Muscle layer of duodenum (tissue), 2 donors: ENCODE data around the gene VKORC1.

Experiments
- H3K27ac ChIP-seq: one replicate; pipeline ENCODE4 v1.7.0; 2013; ENCODE audit warnings: mild to moderate bottlenecking, low read length
- H3K27me3 ChIP-seq: one replicate; pipeline ENCODE4 v1.7.0; 2013; ENCODE audit warnings: low read depth, mild to moderate bottlenecking, control low read depth, low read length
- H3K36me3 ChIP-seq, 2 donors: one replicate each; pipeline ENCODE4 v1.7.0; 2013; ENCODE audit warnings: low read length in 2 of 2, control low read depth in 1 of 2, mild to moderate bottlenecking in 1 of 2; ENCODE audit not compliant: insufficient read depth in 2 of 2, control insufficient read depth in 1 of 2
- H3K4me1 ChIP-seq, 2 donors: one replicate each; pipeline ENCODE4 v1.7.0; 2013; ENCODE audit warnings: low read length in 2 of 2, mild to moderate bottlenecking in 2 of 2, control low read depth in 1 of 2, moderate library complexity in 1 of 2; ENCODE audit not compliant: insufficient read depth in 2 of 2, control insufficient read depth in 1 of 2
- H3K4me3 ChIP-seq, 2 donors: one replicate each; pipeline ENCODE4 v1.7.0; 2013; ENCODE audit warnings: low read length in 2 of 2, low read depth in 1 of 2, mild to moderate bottlenecking in 1 of 2
- H3K9me3 ChIP-seq, 2 donors: one replicate each; pipeline ENCODE4 v1.7.0; 2013; ENCODE audit warnings: low read length in 2 of 2, control low read depth in 1 of 2, mild to moderate bottlenecking in 1 of 2; ENCODE audit not compliant: control insufficient read depth in 1 of 2
- donor health status: healthy.

The VKORC1 gene

DNA sequence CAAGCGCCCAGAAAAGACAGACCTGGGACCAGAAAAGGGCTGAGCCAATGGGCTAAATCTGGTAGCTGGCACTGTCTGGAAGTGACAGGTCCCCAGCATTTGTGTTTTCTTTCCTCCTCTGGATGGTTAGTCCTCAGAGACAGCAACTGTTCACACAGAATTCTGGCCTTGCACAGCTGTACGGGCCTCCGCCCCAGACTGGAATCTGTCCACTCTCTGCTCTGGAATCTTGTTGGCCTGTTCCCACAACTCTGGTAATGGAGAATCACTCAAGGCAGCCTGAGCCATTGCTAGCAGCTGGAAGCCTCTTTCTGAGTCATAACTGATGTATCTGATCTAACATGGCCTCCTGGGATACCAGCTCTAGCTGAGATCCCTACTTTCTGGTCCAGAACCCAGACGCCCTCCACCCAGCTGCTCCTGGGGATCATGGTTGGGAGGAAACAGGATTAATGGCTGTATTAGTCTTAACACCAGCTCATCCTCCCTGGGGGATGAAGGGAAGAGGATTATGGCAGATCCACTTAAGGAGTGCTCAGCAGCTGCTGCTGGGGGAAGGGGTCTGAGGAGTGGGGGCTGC, 29.6 kb downstream of the VKORC1 start:
- H3K27me3 ChIP-seq = no peaks in the 10 kb centered on the region
- H3K9me3 ChIP-seq = no peaks in the 10 kb centered on the region
- H3K36me3 ChIP-seq = peaks cover 0 to 30% of the 10 kb centered on the region in 2 donors
- H3K4me1 ChIP-seq = peaks cover 0 to 7% of the 10 kb centered on the region in 2 donors
- H3K4me3 ChIP-seq = no peak overlapping the region
- peak overlapping the region; percentile 56 for H3K27ac ChIP-seq

DNA sequence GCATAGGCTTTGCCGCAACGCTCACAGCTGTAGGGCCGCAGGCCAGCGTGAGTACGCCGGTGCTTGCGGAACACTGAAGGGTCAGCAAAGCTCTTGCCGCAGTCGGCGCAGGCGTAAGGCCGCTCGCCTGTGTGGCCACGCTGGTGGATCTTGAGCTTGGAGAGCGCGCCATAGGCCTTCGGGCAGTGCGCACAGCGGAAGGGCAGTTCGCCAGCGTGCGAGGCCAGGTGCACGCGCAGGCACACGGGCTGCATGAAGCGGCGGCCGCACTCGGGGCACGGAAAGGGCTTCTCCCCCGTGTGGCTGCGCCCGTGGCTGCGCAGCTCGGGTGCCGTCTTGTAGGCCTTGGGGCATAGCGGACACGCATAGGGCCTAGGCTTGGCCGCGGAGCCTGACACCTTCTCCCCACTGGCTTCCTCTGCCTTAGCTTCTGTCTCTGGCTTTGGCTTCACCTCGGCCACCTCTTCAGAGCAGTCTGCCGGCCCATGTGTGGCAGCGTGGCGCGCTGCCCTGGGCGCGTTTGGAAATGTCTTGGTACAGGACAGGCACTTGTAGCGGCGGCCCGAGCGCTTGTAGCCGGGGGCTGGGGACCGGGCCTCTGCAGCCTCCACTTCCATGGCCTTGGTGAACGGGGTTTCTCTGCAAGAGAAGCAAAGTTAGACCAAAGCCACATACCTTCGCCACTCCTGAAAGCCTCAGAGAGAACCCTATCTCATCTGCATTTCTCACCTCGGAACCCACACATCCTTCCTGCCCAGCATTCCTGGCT, 30.6 kb downstream of the VKORC1 start:
- peaks cover 0 to 30% of the 10 kb centered on the region in 2 donors for H3K36me3 ChIP-seq
- peak overlapping the region; percentile 56 for H3K27ac ChIP-seq
- H3K4me1 ChIP-seq = peaks cover 0 to 7% of the 10 kb centered on the region in 2 donors
- no peak overlapping the region for H3K4me3 ChIP-seq
- no peaks in the 10 kb centered on the region for H3K9me3 ChIP-seq
- H3K27me3 ChIP-seq = no peaks in the 10 kb centered on the region

DNA sequence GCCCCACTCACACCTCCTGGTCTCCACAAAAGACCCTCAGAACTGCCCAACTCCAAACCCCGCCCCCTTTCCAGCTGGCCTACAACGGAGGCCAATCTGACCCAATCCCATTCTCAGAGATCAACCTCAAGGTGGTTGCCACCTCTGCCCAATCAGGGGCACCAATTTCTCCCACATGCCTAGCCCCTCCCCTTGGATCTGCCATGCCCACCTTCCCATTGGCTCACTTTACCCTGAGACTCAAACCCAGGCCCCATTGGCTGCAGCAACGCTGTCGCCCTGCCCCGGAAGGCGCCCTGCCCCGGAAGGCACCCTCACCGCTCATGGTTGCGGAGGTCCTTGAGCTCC, 31.1 kb downstream of the VKORC1 start:
- H3K4me1 ChIP-seq = peaks cover 0 to 7% of the 10 kb centered on the region in 2 donors
- H3K9me3 ChIP-seq = no peaks in the 10 kb centered on the region
- H3K27ac ChIP-seq = no peak overlapping the region
- peaks cover 0 to 30% of the 10 kb centered on the region in 2 donors for H3K36me3 ChIP-seq
- H3K4me3 ChIP-seq = no peak overlapping the region
- H3K27me3 ChIP-seq = no peaks in the 10 kb centered on the region

DNA sequence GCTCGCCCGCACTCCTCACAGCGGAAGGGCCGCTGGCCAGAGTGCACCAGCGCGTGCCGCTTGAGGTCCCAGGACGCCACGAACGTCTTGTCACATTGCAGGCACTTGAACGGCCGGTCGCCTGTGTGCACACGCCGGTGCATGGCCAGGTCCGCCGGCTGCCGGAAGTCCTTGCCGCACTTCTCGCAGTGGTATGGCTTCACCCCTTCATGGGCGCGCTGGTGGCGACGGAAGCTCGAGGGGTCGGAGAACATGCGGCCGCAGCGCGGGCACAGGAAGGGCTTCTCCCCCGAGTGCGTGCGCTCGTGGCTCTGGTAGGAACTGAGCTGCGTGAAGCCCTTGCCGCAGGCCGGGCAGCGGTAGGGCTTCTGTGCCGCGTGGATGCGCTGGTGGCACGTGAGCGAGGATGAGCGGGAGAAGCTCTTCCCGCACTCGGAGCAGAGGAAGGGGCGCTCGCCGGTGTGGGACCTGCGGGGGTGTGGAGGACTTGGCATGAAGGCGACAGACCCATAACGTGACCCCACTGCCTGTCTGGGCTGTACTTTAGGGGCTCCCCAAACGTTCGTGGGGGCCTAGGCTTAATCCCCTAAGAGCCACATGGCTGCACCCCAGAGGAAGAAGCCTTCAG, 32.7 kb downstream of the VKORC1 start:
- no peak overlapping the region for H3K4me3 ChIP-seq
- H3K27me3 ChIP-seq = no peaks in the 10 kb centered on the region
- no peak overlapping the region for H3K27ac ChIP-seq
- H3K9me3 ChIP-seq = no peaks in the 10 kb centered on the region
- H3K4me1 ChIP-seq = peaks cover 0 to 7% of the 10 kb centered on the region in 2 donors
- H3K36me3 ChIP-seq = peaks cover 0 to 30% of the 10 kb centered on the region in 2 donors

DNA sequence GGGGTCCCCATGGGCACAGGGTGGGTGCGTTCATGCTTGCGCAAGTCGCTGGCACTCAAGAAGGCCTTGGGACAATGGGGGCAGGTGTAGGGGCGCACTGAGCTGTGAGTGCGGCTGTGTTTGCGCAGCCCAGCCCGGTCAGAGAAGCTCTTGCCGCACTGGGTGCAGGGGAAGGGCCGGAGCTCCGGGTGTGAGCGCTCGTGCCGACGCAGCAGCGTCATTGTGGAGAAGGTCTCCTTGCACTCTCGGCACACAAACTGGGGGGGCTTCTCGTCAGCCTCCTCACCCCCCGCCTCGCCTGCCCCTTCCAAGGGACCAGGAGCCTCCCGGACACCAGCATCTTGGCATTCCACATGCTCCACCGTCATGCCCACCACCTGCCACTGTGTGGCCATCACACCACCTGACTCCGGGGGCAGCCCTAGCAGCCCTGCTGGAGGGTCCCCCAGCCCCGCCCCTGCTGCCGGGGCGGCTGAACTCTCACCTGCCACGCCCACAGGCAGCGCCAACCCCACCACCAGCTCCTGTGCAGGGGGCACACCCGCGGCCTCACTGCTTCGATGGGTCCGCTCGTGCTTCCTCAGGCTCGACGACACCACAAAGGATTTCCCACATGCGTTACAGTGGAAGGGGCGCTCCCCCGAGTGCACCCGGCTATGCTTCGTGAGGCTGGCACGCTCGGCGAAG, 33.3 kb downstream of the VKORC1 start:
- peaks cover 0 to 7% of the 10 kb centered on the region in 2 donors for H3K4me1 ChIP-seq
- peaks cover 0 to 30% of the 10 kb centered on the region in 2 donors for H3K36me3 ChIP-seq
- H3K9me3 ChIP-seq = no peaks in the 10 kb centered on the region
- H3K4me3 ChIP-seq = no peak overlapping the region
- no peak overlapping the region for H3K27ac ChIP-seq
- H3K27me3 ChIP-seq = no peaks in the 10 kb centered on the region

DNA sequence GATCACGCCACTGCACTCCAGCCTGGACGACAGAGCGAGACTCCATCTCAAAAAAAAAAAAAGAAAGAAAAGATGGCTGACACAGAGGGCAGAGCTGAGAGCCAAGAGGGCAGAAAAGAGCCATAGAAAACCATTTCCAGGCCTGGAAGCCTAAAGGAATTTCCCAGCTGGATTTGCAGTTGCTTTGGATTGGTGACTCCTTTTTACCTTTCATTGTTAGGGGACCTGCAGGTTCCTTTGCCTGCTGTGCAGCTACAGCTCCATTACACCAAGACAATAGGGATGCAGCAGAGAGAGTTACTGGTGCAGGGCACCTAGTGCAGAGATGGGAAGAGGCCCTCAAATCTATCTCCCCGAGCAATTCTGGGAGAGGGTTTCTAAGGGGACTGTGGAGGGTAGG, 39.0 kb downstream of the VKORC1 start:
- no peak overlapping the region for H3K4me3 ChIP-seq
- no peak overlapping the region for H3K27ac ChIP-seq
- H3K4me1 ChIP-seq = no peaks in the 10 kb centered on the region
- H3K36me3 ChIP-seq = peaks cover 0 to 5% of the 10 kb centered on the region in 2 donors
- H3K27me3 ChIP-seq = no peaks in the 10 kb centered on the region
- no peaks in the 10 kb centered on the region for H3K9me3 ChIP-seq

DNA sequence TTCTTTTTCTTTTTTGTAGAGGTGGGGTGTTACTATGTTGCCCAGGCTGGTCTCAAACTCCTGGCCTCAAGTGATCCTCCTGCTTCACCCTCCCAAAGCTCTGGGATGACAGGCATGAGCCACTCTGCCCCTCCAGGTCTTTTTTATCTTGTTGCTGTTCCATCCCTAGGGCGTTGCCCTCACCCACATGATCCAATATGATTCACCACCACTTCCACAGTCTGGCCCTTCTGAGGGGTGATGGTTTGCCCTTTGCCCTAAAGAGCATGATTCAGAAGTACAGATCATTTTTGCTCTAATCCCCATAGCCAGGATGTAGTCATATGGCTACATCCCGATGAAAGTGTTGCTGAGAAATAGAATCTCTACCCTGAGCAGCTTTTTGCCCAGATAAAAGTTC, 42.5 kb downstream of the VKORC1 start:
- H3K27ac ChIP-seq = no peak overlapping the region
- no peaks in the 10 kb centered on the region for H3K36me3 ChIP-seq
- no peaks in the 10 kb centered on the region for H3K4me1 ChIP-seq
- H3K27me3 ChIP-seq = no peaks in the 10 kb centered on the region
- H3K9me3 ChIP-seq = no peaks in the 10 kb centered on the region
- H3K4me3 ChIP-seq = no peak overlapping the region

DNA sequence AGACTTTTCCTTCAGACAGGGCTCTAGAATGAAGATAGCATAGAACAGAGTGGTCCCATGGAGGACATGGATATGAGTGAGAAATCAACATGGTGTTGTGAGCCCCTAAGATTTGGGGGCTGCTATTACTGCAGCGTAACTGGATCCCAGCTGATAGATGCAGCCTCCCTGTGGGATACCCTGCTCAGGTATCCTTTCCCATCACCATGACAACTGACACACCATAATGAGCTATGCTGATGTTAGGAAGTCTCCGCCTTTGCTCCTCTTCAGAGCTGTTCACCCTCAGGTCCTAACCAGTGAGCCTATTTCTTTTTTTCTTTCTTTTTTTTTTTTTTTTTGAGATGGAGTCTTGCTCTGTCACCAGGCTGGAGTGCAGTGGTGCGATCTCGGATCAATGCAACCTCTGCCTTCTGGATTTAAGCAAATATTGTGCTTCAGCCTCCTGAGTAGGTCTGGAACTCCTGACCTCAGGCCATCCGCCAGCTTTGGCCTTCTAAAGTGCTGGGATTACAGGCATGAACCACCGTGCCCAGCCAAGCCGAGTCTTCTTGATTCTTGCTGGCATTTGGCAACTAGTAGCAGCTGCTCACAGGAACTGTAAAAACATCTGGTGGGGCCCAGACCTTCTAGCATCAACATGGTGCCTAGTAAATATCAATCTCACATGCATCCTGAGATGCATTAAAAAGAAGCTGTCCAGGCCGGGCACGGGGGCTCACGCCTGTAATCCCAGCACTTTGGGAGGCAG, 44.1 kb downstream of the VKORC1 start:
- H3K4me3 ChIP-seq = no peak overlapping the region
- no peaks in the 10 kb centered on the region for H3K27me3 ChIP-seq
- no peaks in the 10 kb centered on the region for H3K36me3 ChIP-seq
- no peaks in the 10 kb centered on the region for H3K9me3 ChIP-seq
- H3K27ac ChIP-seq = no peak overlapping the region
- H3K4me1 ChIP-seq = no peaks in the 10 kb centered on the region

DNA sequence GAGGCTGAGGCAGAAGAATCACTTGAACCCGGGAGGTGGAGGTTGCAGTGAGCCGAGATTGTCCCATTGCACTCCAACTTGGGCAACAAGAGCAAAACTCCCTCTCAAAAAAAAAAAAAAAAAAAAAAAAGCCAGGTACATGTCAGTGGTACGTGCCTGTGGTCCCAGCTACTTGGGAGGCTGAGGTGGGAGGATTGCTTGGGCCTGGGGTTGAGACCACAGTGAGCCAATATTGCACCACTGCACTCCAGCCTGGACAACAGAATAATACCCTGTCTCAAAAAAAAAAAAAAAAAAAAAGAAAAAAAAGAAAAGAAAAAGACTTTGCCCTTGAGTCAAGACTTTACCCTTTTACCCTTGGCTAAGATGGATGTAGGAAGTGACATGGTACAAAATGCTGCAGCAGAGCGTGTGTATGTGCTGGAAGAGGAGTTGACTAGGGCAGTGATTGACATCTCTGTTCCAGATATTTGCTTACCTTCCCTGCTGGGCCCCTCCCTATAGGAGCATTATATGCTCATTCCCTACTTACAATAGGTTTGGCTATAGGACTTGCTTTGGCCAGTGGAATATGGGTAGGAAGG, 50.6 kb downstream of the VKORC1 start:
- Histone ChIP-seq H3K4me1 (no peaks in the 10 kb centered on the region), H3K9me3 (no peaks in the 10 kb centered on the region), H3K4me3 (no peak overlapping the region), H3K27me3 (no peaks in the 10 kb centered on the region), H3K27ac (no peak overlapping the region), H3K36me3 (peaks cover 14 to 23% of the 10 kb centered on the region in 2 donors)

DNA sequence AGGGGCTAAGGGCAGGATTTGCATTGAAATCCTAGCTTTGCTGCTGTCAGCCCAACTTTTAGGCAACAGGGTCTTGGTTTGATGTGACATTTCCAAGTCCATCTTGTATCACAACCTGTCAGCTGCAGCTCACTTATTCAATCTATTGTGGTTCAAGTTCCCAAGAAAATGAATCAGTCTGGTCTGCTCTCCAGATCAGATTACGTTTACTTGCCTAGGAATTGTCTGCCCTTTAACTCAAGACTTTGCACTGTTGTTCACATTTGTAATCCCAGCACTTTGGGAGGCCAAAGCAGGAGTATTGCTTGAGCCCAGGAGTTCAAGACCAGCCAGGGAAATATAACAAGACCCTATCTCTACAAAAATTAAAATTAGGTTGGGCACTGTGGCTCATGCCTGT, 51.2 kb downstream of the VKORC1 start:
- no peak overlapping the region for H3K27ac ChIP-seq
- no peaks in the 10 kb centered on the region for H3K27me3 ChIP-seq
- no peaks in the 10 kb centered on the region for H3K9me3 ChIP-seq
- H3K4me1 ChIP-seq = no peaks in the 10 kb centered on the region
- no peak overlapping the region for H3K4me3 ChIP-seq
- peaks cover 18 to 30% of the 10 kb centered on the region in 2 donors for H3K36me3 ChIP-seq
